A549 treated with dexamethasone at 1 μM for 4 hours (cell line): ENCODE measurements around the gene SLC39A7. TPM values are rescaled to one million over a fixed set of nuclear protein-coding genes. Genes with fewer than 3 reads are reported as not detected.

Source experiments
- total RNA-seq: library from RNA; stranded (reverse); fragments of 200-300 nt; extraction: Qiagen RNA extraction; gene quantifications from 5 replicates; pipeline ENCODE4 v1.2.3, GENCODE V29; 2022

Gene SLC39A7, protein sequence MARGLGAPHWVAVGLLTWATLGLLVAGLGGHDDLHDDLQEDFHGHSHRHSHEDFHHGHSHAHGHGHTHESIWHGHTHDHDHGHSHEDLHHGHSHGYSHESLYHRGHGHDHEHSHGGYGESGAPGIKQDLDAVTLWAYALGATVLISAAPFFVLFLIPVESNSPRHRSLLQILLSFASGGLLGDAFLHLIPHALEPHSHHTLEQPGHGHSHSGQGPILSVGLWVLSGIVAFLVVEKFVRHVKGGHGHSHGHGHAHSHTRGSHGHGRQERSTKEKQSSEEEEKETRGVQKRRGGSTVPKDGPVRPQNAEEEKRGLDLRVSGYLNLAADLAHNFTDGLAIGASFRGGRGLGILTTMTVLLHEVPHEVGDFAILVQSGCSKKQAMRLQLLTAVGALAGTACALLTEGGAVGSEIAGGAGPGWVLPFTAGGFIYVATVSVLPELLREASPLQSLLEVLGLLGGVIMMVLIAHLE
- total RNA-seq: 103 to 110 TPM (median 108 TPM) in 5 replicates

DNA sequence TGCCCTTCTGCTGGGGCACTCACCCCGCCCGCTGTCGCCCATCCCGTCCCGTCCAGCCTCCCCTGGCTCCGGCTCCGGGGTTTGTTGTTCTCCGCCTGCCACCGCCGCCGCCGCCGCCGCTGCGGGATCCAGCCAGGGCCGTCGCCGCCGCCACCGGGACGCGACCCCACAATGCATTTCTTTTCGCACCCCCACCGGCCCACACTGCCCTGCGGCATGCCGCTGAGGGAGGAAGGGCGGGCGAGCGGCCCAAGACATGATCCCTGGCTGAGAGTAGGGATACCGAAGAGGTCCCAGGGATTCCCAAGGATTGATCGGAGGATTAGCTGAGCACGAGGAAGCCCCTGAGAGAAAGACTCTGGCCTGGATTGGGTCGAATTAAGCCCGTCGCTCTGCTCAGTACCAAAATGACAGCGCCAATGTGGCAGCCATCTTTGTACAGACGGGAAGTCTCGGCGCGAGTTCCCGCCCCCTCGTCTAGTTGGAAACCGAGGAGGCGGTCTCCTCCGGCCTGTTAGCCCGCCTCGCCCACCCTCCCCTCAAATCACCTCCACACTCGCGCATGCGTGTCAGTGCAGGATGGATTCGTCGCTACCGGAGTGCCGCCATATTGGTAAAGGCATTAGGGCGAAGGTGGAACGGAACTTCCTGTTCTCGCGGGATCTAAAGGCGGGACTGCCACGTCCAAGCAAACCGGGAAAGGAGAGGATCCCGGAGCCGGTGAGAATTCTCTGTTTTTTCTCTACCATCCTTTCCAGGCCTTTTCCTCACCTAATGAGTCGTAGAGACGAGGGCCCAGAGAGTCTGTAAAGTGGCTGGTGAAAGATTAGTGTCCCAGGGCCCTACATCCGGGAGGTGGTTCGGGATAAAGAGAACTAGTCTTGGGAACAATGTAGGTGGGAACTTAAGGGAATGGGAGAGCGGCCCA is at the start of gene SLC39A7, which contains the start of gene RXRB:
Gene SLC39A7, plus strand, starts transcription at position 649 of the 928 bp plus-strand sequence. CDS start 379 bp downstream, outside the sequence.
Gene RXRB, minus strand, starts transcription at position 447 of the 928 bp plus-strand sequence. Its CDS starts 189 bp downstream, at position 258.

DNA sequence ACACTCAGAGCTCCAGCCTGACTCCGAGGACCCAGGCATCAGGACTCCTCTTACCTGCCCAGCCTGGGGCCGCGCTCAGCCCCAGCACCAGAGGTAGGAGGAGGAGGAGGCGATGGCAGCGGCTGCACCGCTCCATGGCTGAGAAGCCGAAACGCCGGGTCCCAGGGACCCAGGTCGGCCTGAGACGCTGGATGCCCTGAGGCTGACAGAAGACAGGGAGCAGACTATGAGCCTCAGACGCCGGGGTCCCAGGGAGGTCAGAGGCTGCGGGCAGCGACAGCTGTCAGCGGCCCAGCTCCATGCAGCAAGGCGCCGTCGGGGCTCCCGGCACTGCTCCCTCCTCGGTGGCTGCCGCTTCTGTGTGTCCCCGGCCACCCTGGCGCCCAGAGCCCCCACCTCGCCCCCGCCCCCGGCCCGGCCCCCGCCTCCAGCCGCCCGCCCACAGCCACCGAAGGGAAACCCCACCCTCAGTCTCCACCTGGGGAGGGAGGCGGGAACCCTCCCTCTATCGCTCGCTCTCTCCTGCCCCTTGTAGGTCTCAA is 8.5 kb upstream of the SLC39A7 start, which contains the start of gene COL11A2:
Gene COL11A2, minus strand, starts transcription at position 363 of the 542 bp plus-strand sequence. Its CDS starts 227 bp downstream, at position 136.

DNA sequence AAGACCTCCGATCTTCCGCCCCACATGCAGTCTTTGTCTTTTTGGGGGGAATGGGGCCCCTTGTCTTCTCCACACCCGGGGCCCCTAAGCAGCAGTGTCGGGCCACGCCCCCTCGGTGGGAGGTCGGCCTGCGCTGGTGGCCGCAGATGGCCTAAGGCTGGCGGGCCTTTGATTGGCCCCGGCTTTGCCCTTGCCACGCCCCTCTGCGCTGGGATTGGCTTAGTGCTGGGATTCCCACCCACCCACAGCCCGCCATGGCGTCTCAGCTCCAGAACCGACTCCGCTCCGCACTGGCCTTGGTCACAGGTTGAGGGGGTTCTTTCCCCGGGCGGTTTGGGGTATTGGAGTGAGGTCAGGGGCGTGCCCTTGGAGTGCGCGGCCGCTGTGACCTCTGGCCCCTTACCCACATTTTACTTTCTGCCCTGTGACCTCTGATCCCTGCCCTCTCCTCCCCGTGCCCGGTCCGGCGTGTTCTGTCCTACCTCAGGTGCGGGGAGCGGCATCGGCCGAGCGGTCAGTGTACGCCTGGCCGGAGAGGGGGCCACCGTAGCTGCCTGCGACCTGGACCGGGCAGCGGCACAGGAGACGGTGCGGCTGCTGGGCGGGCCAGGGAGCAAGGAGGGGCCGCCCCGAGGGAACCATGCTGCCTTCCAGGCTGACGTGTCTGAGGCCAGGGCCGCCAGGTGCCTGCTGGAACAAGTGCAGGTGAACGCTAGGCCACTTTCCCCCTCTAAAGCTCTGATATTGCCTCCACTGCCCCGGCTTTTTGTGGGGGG is 3.9 kb downstream of the SLC39A7 start, which contains the start of gene HSD17B8:
Gene HSD17B8, plus strand, starts transcription at position 241 of the 776 bp plus-strand sequence. Its CDS starts 14 bp downstream, at position 255.

DNA sequence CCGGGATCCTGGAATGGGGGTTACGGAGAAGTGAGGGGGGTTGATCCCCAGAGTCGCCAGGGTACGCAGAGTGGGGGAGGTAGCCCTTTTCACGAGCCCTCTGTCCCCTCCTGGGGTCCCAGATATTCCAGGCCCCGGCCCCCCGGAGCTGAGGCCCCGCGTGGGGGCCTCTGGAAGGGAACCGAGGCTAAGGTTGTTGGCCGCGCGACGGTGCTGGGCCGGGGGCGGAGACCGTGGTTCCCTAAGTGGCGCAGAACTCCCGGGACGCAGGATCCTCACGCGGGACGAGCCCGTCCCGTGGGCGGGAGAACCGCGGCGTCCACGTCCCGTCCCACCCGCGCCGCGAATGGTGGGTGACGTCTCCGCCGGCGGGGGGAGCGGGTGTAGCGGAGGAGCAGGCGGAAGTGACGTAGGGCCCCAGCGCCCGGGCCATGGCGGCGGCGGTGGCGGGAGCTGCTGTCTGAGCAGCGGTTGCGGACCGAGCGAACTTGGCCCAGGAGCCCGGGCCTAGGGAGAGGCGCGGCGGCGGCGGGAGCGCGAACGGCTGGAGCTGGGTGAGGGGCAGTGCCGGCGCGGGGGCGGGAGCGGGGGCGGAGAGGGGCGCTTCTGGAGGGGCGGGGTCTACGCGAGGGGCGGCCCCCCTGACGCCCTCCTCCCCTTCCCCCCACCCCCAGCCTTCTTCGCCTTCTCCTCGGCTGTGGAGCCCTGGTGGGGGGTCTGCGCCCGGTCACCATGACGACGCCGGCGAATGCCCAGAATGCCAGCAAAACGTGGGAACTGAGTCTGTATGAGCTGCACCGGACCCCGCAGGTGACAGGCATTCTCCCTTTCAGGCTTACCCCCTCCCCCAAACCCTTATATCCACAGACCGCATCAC is 7.7 kb downstream of the SLC39A7 start, which contains the start of gene RING1:
Gene RING1, plus strand, starts transcription at position 410 of the 877 bp plus-strand sequence. Its CDS starts 323 bp downstream, at position 733.

Other genes with a start within 250 kb of the SLC39A7 start
- gene HLA-DMA, start 247.8 kb upstream of the SLC39A7 start, total RNA-seq: 2.5 to 3.9 TPM (median 3.3 TPM) in 5 replicates
- 105 to 148 TPM (median 138 TPM) in 5 replicates for gene BRD2, start 232.3 kb upstream of the SLC39A7 start, total RNA-seq
- gene HLA-DOA, start 191.3 kb upstream of the SLC39A7 start, total RNA-seq: 0.09 TPM in 1 of 5 replicates, not detected in the others
- 0.09 to 0.11 TPM in 2 of 5 replicates, not detected in the others for gene HLA-DPA1, start 127.2 kb upstream of the SLC39A7 start, total RNA-seq
- gene HLA-DPB1, start 124.9 kb upstream of the SLC39A7 start, total RNA-seq: not detected in 5 replicates
- gene COL11A2, start 8.4 kb upstream of the SLC39A7 start, total RNA-seq: 0.51 to 0.91 TPM (median 0.81 TPM) in 5 replicates
- 16.1 to 20.8 TPM (median 19.2 TPM) in 5 replicates for gene RXRB, start 202 bp upstream of the SLC39A7 start, total RNA-seq
- 12.2 to 14.2 TPM (median 13.3 TPM) in 5 replicates for gene HSD17B8, start 3.8 kb downstream of the SLC39A7 start, total RNA-seq
- gene RING1, start 7.6 kb downstream of the SLC39A7 start, total RNA-seq: 21.2 to 24.5 TPM (median 23.0 TPM) in 5 replicates
- 14.2 to 19.1 TPM (median 17.5 TPM) in 5 replicates for gene VPS52, start 71.0 kb downstream of the SLC39A7 start, total RNA-seq
- gene RPS18, start 71.2 kb downstream of the SLC39A7 start, total RNA-seq: 2,103 to 2,754 TPM (median 2,159 TPM) in 5 replicates
- gene B3GALT4, start 76.3 kb downstream of the SLC39A7 start, total RNA-seq: 0.44 to 0.85 TPM (median 0.71 TPM) in 5 replicates
- 47.9 to 56.2 TPM (median 52.0 TPM) in 5 replicates for gene WDR46, start 88.4 kb downstream of the SLC39A7 start, total RNA-seq
- 100 to 141 TPM (median 110 TPM) in 5 replicates for gene PFDN6, start 88.7 kb downstream of the SLC39A7 start, total RNA-seq
- gene RGL2, start 98.1 kb downstream of the SLC39A7 start, total RNA-seq: 8.6 to 14.7 TPM (median 12.5 TPM) in 5 replicates
- 33.4 to 52.9 TPM (median 47.7 TPM) in 5 replicates for gene TAPBP, start 113.2 kb downstream of the SLC39A7 start, total RNA-seq
- gene ZBTB22, start 116.9 kb downstream of the SLC39A7 start, total RNA-seq: 2.3 to 3.4 TPM (median 2.9 TPM) in 5 replicates
- 34.5 to 37.5 TPM (median 36.6 TPM) in 5 replicates for gene DAXX, start 122.1 kb downstream of the SLC39A7 start, total RNA-seq
- gene KIFC1, start 191.0 kb downstream of the SLC39A7 start, total RNA-seq: 35.6 to 45.1 TPM (median 44.0 TPM) in 5 replicates
- gene PHF1, start 210.1 kb downstream of the SLC39A7 start, total RNA-seq: 10.9 to 17.3 TPM (median 15.4 TPM) in 5 replicates
- 167 to 223 TPM (median 192 TPM) in 5 replicates for gene CUTA, start 217.2 kb downstream of the SLC39A7 start, total RNA-seq
- 2.4 to 9.2 TPM (median 4.1 TPM) in 5 replicates for gene SYNGAP1, start 219.2 kb downstream of the SLC39A7 start, total RNA-seq